Heart left ventricle (tissue), 13 donors: ENCODE data around the gene LRBA.
"Not testable (repeated sequence)": the region's sequence is repeated elsewhere in the genome, so short reads cannot be mapped to it uniquely, and the experiment has no call there.

Source experiments
- CTCF ChIP-seq, 12 donors: fragments of 200-600 bp; sonication (generic) in 4 of 12; IDR thresholded peaks; one replicate each; pipeline versions ENCODE4 v1.5.0 to v1.8.0; 2018 to 2022; ENCODE audit warnings: antibody characterized with exemption in 12 of 12, mild to moderate bottlenecking in 5 of 12
- POLR2A ChIP-seq, 2 donors: fragments of 450-650 bp; IDR thresholded peaks; one replicate each; pipeline ENCODE4 v1.6.1; 2017; ENCODE audit warnings: antibody characterized with exemption in 2 of 2, mild to moderate bottlenecking in 2 of 2, moderate library complexity in 2 of 2
- donor health status: ischemic (EF 13 %, LVEDD 7.1; RV severe dilation, severe dysfunction).
- donor health status: DM: no; HTN: yes; CAD: no.
- donor health status: DM: no; HTN: no; CAD: no.
- donor health status: ischemic (EF 25% LVEDD 6.9; RV normal size, moderate dysfunction).
- donor health status: ischemic (EF 25% LVEDD 5.7; RV mildly dilated, moderate dysfunction).
- donor health status: ischemic (EF 35%, LVEDD 5.7; RV mildly dilated, moderate dysfunction).
- donor health status: nonischemic (EF 11% LVEDD 7.7; RV severe dilation, severe dysfunction).
- donor health status: DM: yes; HTN: yes; CAD: no.
- donor health status: PGD.
- donor health status: ischemic (EF 29% LVEDD 5.4; RV normal size, mild dysfunction).
- donor health status: nonischemic (EF 23%, LVEDD 6.1; RV moderate dilation, normal function).

- TF ChIP-seq CTCF, POLR2A (IDR thresholded peaks at IDR 0.05): not testable (repeated sequence)
These were observed 48.1 kb upstream of the LRBA start for GRCh38 chr4:151063143-151063542.
